ENCODE data around the gene TM9SF1.

Gene TM9SF1

DNA sequence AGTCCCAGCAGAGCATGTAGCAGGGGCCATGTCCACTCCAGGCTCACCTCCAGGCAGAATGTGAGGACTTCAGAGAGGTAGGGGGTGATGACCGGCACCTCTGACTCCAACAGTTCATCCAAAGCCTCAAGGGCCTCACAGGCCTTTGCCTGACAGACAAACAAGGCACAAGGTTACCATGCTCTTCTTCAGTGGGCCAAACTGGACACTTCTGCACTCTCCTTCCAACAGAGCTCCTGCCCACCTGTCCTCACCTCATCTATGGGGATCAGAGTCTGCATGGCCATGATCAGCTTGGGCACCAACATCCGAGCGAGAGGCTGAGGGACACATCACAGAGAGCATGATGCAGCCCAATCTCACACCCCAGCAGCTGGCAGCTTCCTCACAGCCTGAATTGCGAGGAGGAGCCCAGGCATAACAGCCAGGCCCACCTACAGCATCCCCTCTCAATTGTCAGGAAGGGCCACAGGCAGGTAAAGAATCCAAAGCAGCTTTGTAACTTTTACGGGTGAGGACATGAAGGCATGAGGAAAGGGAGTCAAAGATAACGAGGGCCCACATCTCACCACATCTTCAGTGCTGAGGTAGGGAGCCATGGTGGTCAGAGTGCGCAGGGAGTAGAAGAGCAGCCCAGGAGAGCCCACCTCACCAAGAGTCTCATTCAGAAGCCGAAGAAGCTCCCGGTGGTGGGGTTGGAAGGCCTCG, 8.3 kb downstream of the TM9SF1 start:
- WGBS, 2 experiments, result 94 to 95% methylated on average over 10 of the region's 10 CpGs
- peaks cover 7% of the 10 kb centered on the region for H3K4me1 ChIP-seq (ENCODE audit: control insufficient read depth, insufficient read depth, low read length)
- H3K27me3 ChIP-seq (ENCODE audit: control insufficient read depth, insufficient read depth, low read length, poor library complexity, severe bottlenecking), result no peaks in the 10 kb centered on the region
- H3K4me3 ChIP-seq (ENCODE audit: insufficient read depth, low read depth, low read length), result no peak overlapping the region
- H3K9me3 ChIP-seq (ENCODE audit: control insufficient read depth, low read length), result no peaks in the 10 kb centered on the region
- H3K27ac ChIP-seq (ENCODE audit: insufficient read depth, low read depth, low read length, poor library complexity, severe bottlenecking), result no peak overlapping the region
- H3K36me3 ChIP-seq (ENCODE audit: control insufficient read depth, insufficient read depth, low read length), result peaks cover 16% of the 10 kb centered on the region

DNA sequence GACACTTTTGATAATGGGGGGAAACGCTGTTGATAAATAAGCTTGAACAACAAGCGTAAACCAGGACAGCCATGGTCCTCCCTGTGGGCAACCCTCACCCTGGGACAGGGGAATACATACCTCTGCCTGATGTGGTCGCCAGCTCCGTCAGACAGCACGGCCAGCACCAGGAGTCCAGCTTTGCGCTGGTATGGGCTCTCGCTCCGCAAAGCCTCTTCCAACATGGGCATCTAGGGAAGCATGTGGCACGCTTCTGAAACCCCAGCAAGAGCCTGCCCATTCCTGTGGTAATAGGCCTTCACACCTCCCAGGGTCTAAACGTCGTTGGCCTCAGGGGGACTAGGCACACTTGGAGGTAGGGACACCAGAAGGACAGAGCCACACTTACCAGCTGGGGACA, 9.5 kb downstream of the TM9SF1 start:
- Histone ChIP-seq H3K4me1 (ENCODE audit: control insufficient read depth, insufficient read depth, low read length) (peaks cover 7% of the 10 kb centered on the region), H3K4me3 (ENCODE audit: insufficient read depth, low read depth, low read length) (no peak overlapping the region), H3K27ac (ENCODE audit: insufficient read depth, low read depth, low read length, poor library complexity, severe bottlenecking) (no peak overlapping the region), H3K27me3 (ENCODE audit: control insufficient read depth, insufficient read depth, low read length, poor library complexity, severe bottlenecking) (no peaks in the 10 kb centered on the region), H3K36me3 (ENCODE audit: control insufficient read depth, insufficient read depth, low read length) (peaks cover 19% of the 10 kb centered on the region), H3K9me3 (ENCODE audit: control insufficient read depth, low read length) (no peaks in the 10 kb centered on the region)
- WGBS, 2 experiments, result 95 to 96% methylated on average over 11 of the region's 11 CpGs

DNA sequence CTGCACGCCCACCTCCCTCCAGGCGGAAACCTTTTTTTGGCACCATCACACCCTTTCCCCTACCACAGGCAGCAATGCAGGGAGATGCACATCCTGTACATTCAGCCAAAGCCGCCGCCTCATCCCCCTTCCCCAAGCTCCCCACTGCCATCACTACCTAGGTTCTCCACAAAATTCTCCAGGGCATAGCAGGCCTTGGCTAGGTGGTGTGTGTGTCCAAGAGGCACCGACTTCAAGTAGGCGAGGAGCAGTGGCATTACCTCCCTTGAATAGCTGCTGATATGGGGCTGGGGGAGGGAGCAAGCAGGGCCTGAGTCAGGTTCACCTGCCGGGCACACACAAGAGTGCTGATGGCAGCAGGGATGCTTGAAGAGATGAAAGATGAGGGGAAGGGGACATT, 10.2 kb downstream of the TM9SF1 start:
- no peaks in the 10 kb centered on the region for H3K27me3 ChIP-seq (ENCODE audit: control insufficient read depth, insufficient read depth, low read length, poor library complexity, severe bottlenecking)
- no peak overlapping the region for H3K27ac ChIP-seq (ENCODE audit: insufficient read depth, low read depth, low read length, poor library complexity, severe bottlenecking)
- H3K9me3 ChIP-seq (ENCODE audit: control insufficient read depth, low read length), result no peaks in the 10 kb centered on the region
- H3K4me1 ChIP-seq (ENCODE audit: control insufficient read depth, insufficient read depth, low read length), result peaks cover 7% of the 10 kb centered on the region
- peaks cover 22% of the 10 kb centered on the region for H3K36me3 ChIP-seq (ENCODE audit: control insufficient read depth, insufficient read depth, low read length)
- H3K4me3 ChIP-seq (ENCODE audit: insufficient read depth, low read depth, low read length), result no peak overlapping the region
- WGBS, 2 experiments, result 94 to 97% methylated on average over 7 of the region's 7 CpGs

DNA sequence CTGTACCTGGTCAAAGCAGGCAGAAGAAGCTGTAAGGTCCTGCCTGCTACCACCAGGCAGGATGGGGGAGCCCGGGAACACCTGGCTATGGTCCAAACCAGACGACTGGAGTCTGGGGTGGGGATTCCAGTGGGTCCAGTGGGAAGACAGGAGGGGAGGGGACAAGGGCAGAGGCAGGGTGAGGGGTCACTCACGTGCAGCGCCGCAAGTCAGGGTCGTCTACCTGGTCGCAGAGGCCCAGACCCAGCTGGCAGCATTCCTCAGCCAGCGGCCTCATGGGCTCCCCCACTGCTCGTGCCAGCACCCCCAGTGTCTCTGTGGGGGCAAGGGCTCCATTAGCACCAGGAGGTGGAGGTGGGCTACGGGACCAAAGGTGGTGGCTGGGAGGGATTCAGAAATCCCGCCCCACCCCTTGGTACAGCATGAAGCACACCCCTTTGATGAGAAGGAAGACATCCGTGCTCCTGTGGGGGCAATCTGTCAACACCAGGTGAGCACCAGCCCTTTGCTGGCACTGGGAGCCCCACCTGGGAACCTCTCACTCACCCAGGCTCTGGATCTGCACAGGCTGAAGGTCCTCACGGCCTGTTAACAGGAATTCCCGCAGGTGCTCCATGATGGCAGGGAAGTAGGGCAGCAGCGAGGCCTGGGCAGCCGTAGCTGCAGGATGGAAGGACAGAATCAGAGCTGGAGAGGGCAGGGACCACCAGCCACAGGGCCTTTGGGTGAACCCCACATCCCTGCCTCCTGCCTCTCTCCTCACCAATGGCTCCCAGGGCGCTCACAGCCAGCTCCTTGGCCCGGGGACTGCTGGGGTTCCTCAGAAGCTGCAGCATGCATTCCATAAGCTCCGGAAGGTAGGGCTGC, 10.9 kb downstream of the TM9SF1 start:
- no peaks in the 10 kb centered on the region for H3K27me3 ChIP-seq (ENCODE audit: control insufficient read depth, insufficient read depth, low read length, poor library complexity, severe bottlenecking)
- no peak overlapping the region for H3K4me3 ChIP-seq (ENCODE audit: insufficient read depth, low read depth, low read length)
- no peaks in the 10 kb centered on the region for H3K9me3 ChIP-seq (ENCODE audit: control insufficient read depth, low read length)
- H3K36me3 ChIP-seq (ENCODE audit: control insufficient read depth, insufficient read depth, low read length), result peaks cover 29% of the 10 kb centered on the region
- 95 to 96% methylated on average over 19 of the region's 19 CpGs for WGBS, 2 experiments
- no peak overlapping the region for H3K27ac ChIP-seq (ENCODE audit: insufficient read depth, low read depth, low read length, poor library complexity, severe bottlenecking)
- peaks cover 7% of the 10 kb centered on the region for H3K4me1 ChIP-seq (ENCODE audit: control insufficient read depth, insufficient read depth, low read length)

DNA sequence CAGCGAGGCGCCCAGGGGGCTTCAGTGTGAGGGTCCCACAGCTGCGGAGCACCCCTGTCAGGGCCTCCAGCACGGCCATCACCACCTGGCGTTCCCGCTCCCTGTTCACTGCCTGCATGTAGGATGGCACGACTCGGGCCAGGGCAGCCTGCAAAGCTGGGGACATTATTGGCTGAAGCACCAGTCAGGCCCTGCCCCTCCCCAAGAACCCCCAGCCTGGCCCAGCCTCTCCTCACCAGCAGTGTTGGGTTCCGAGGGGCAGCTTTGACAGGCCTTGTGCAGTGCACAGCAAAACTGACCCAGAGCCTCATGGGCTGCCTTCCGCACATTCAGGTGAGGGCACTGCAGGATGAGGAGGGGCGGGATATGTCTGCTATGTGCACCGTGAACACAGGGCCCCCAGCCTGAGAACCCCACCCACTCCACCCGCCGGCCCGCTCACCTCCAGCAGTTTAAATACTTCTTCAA, 12.2 kb downstream of the TM9SF1 start:
- Histone ChIP-seq H3K36me3 (ENCODE audit: control insufficient read depth, insufficient read depth, low read length) (peaks cover 34% of the 10 kb centered on the region), H3K4me3 (ENCODE audit: insufficient read depth, low read depth, low read length) (no peak overlapping the region), H3K27me3 (ENCODE audit: control insufficient read depth, insufficient read depth, low read length, poor library complexity, severe bottlenecking) (no peaks in the 10 kb centered on the region), H3K9me3 (ENCODE audit: control insufficient read depth, low read length) (no peaks in the 10 kb centered on the region), H3K4me1 (ENCODE audit: control insufficient read depth, insufficient read depth, low read length) (peaks cover 7% of the 10 kb centered on the region), H3K27ac (ENCODE audit: insufficient read depth, low read depth, low read length, poor library complexity, severe bottlenecking) (no peak overlapping the region)
- WGBS, 2 experiments, result 92 to 95% methylated on average over 15 of the region's 15 CpGs

DNA sequence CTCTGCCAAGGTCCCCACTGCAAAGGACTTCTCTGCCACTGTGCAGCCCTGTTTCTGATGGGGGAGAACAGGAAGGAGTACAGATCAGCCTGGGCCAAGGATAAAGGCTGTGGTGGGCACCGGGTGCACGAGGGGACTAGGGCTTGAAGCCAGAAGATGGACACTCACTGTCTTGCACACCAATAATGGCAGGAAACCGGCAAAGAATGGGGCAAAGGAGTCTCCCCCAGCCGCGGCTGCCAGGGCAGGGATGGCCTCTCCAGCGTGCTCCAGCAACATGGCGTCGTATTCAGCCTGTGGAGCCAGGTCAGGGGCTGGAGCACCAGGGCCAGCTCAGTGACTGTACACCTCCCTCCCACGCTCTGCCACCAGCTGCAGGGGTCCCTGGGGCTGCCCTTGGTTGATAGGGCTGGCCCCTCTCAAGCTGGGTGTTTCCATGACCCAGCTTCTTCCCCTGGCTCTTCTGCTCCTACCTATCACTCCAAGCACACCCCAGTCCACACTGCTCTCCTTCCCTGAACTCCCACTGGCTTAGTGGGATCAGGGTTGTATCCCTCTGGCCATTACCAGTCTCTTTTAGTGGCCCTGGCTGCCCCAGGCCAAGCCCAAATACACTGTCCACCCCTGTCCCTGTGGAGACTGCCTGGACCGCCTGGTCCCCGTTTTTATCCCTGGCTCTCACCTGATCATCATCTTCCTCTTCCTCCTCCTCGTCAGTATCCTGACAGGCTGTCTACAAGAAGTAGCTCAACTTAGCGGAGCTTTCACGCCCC, 12.9 kb downstream of the TM9SF1 start:
- no peaks in the 10 kb centered on the region for H3K9me3 ChIP-seq (ENCODE audit: control insufficient read depth, low read length)
- no peaks in the 10 kb centered on the region for H3K27me3 ChIP-seq (ENCODE audit: control insufficient read depth, insufficient read depth, low read length, poor library complexity, severe bottlenecking)
- peaks cover 37% of the 10 kb centered on the region for H3K36me3 ChIP-seq (ENCODE audit: control insufficient read depth, insufficient read depth, low read length)
- WGBS, 2 experiments, result 94 to 95% methylated on average over 14 of the region's 14 CpGs
- no peaks in the 10 kb centered on the region for H3K4me1 ChIP-seq (ENCODE audit: control insufficient read depth, insufficient read depth, low read length)
- H3K27ac ChIP-seq (ENCODE audit: insufficient read depth, low read depth, low read length, poor library complexity, severe bottlenecking), result no peak overlapping the region
- no peak overlapping the region for H3K4me3 ChIP-seq (ENCODE audit: insufficient read depth, low read depth, low read length)

DNA sequence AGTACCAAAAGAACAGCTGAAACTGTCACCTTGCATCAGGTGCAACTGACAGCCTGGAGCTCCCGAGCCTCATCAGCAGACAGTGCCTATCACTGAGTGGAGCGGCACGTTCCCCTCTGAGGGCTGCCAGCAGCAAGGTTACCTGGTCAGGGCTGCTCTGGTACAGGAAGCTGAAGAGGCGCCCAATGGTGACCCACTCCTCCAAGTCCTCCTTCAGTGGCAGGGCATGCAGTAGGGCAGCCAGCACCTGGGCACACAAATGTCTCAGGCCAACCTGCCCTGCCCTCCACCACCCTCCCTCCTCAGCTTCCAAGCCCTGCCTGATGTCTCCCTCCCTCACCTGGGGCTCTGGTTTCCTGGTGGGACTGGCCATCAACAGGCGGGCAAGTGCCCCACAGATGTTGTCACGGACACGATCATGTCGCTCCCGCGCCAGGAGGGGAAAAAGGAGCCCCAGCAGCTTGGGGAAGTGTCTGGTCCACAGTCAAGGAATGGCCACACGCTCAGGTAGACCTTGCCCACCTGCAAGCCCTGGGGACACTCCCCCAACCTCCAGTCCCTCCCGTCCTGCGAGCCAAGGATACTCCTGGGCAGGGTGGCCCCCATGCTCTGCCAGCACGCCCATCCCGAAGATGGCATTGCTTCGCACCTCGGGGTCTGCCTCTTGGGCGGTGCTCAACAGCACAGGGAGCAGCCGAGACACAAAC, 13.7 kb downstream of the TM9SF1 start:
- H3K27me3 ChIP-seq (ENCODE audit: control insufficient read depth, insufficient read depth, low read length, poor library complexity, severe bottlenecking), result no peaks in the 10 kb centered on the region
- H3K9me3 ChIP-seq (ENCODE audit: control insufficient read depth, low read length), result no peaks in the 10 kb centered on the region
- WGBS, 2 experiments, result 94 to 96% methylated on average over 19 of the region's 19 CpGs
- no peak overlapping the region for H3K4me3 ChIP-seq (ENCODE audit: insufficient read depth, low read depth, low read length)
- H3K4me1 ChIP-seq (ENCODE audit: control insufficient read depth, insufficient read depth, low read length), result no peaks in the 10 kb centered on the region
- no peak overlapping the region for H3K27ac ChIP-seq (ENCODE audit: insufficient read depth, low read depth, low read length, poor library complexity, severe bottlenecking)
- peaks cover 30% of the 10 kb centered on the region for H3K36me3 ChIP-seq (ENCODE audit: control insufficient read depth, insufficient read depth, low read length)

DNA sequence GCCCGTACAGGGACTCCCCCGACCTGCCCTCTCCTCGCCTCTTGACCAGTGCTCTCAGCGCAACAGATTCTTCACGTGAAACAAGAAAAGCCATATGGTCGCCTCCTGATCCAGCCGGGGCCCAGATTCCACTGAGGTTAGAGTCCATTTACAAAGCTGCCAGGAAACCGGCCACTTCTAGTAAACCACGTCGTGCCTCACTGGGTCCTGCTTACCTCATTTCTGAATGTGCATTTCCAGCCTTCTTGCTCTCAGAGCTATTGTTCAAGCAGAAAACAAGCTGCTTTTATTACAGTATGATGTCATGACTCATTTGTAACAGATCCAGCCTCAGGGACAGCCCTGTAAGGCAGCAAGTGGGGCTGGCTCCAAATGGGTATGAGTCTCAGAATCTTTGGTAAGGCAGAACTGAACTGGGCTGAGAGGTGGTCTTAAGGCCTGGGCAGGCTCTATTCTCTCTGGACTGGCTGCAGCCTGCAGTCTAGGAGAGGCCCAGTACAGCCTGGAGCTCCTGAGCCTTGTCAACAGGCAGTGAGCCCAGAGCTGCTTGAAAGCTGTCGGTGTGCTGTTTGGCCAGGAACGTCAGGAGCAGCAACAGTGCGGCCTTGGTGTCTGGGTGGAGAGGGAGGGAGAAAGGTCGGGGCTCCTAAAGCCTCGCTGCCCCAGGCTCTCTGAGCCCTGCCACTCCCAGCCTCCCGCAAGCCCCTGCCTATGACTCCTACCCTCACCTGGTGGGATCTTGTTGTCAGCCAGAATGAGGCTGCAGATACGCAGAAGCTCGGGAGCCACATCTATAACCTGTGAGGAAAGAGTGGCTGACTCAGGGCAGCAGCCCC, 15.1 kb downstream of the TM9SF1 start:
- H3K4me1 ChIP-seq (ENCODE audit: control insufficient read depth, insufficient read depth, low read length), result no peaks in the 10 kb centered on the region
- no peaks in the 10 kb centered on the region for H3K9me3 ChIP-seq (ENCODE audit: control insufficient read depth, low read length)
- H3K4me3 ChIP-seq (ENCODE audit: insufficient read depth, low read depth, low read length), result no peak overlapping the region
- peaks cover 21% of the 10 kb centered on the region for H3K36me3 ChIP-seq (ENCODE audit: control insufficient read depth, insufficient read depth, low read length)
- H3K27me3 ChIP-seq (ENCODE audit: control insufficient read depth, insufficient read depth, low read length, poor library complexity, severe bottlenecking), result no peaks in the 10 kb centered on the region
- WGBS, 2 experiments, result 93 to 95% methylated on average over 18 of the region's 18 CpGs
- H3K27ac ChIP-seq (ENCODE audit: insufficient read depth, low read depth, low read length, poor library complexity, severe bottlenecking), result no peak overlapping the region

DNA sequence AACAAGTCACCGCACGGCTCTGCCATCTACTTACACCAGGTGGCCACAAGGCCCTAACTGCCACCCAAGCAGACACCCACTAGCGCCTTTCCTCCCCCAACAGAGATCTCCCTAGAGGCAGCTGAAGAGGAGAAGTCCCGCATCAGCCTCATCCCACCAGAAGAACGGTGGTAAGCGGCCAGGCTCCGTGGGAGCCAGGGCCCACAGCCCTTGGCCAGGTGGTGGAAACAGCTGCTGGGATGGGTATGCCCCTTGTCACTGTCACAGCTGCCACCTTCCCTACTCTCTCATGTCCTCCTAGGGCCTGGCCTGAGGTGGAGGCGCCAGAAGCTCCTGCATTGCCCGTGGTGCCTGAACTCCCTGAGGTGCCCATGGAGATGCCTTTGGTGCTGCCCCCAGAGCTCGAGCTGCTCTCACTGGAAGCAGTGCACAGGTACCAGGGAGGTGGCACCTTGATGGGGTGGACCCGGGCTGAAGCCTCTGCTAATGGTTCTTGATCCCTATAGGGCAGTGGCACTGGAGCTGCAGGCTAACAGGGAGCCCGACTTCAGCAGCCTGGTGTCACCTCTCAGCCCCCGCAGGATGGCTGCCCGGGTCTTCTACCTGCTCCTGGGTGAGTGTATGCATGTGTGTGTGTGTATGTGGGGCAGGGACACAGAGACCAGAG, 15.8 kb downstream of the TM9SF1 start:
- no peak overlapping the region for H3K27ac ChIP-seq (ENCODE audit: insufficient read depth, low read depth, low read length, poor library complexity, severe bottlenecking)
- no peaks in the 10 kb centered on the region for H3K4me1 ChIP-seq (ENCODE audit: control insufficient read depth, insufficient read depth, low read length)
- no peaks in the 10 kb centered on the region for H3K9me3 ChIP-seq (ENCODE audit: control insufficient read depth, low read length)
- no peaks in the 10 kb centered on the region for H3K27me3 ChIP-seq (ENCODE audit: control insufficient read depth, insufficient read depth, low read length, poor library complexity, severe bottlenecking)
- peaks cover 21% of the 10 kb centered on the region for H3K36me3 ChIP-seq (ENCODE audit: control insufficient read depth, insufficient read depth, low read length)
- H3K4me3 ChIP-seq (ENCODE audit: insufficient read depth, low read depth, low read length), result no peak overlapping the region
- WGBS, 2 experiments, result 93 to 94% methylated on average over 14 of the region's 14 CpGs

Data from ectodermal cell (in vitro differentiated cells).